Activated T-cell treated with anti-CD3 and anti-CD28 coated beads for 48 hours (primary cell): ENCODE data around the gene MRPS14.
"Not testable (repeated sequence)": the region's sequence is repeated elsewhere in the genome, so short reads cannot be mapped to it uniquely, and the experiment has no call there.

Source experiments
- DNase-seq: peaks from one replicate; pipeline ENCODE4 v3.0.0-alpha.2; 2020; ENCODE audit warnings: low read depth

The MRPS14 gene

GRCh38 chr1:175023043-175023921 lies at the start of gene MRPS14:
TSS of gene MRPS14 (minus strand) at chr1:175023425. CDS start at chr1:175023408, 17 bp downstream.
- peak; percentile 98 for DNase-seq

GRCh38 chr1:175072099-175072951 lies 49.1 kb upstream of the MRPS14 start:
- no peak for DNase-seq

- DNase-seq: no peak
These were observed 48.2 kb upstream of the MRPS14 start for GRCh38 chr1:175071276-175071943.

GRCh38 chr1:175070818-175071217 lies 47.6 kb upstream of the MRPS14 start:
- no peak for DNase-seq

- DNase-seq: no peak
These were observed 44.3 kb upstream of the MRPS14 start, which contains the start of gene TNN for GRCh38 chr1:175067362-175068106. TSS of gene TNN (plus strand) at chr1:175067833. CDS start at chr1:175077419, 9,586 bp downstream.

- DNase-seq: no peak
These were observed 39.6 kb upstream of the MRPS14 start for GRCh38 chr1:175062858-175063257.

- DNase-seq: no peak
These were observed 39.1 kb upstream of the MRPS14 start for GRCh38 chr1:175062339-175062738.

- no peak for DNase-seq
These were observed 31.5 kb upstream of the MRPS14 start for GRCh38 chr1:175054736-175055135.

GRCh38 chr1:175050992-175051391 lies 27.8 kb upstream of the MRPS14 start:
- DNase-seq: no peak

GRCh38 chr1:175045519-175045918 lies 22.3 kb upstream of the MRPS14 start:
- no peak for DNase-seq

GRCh38 chr1:175045097-175045496 lies 21.9 kb upstream of the MRPS14 start:
- no peak for DNase-seq

GRCh38 chr1:175044591-175044990 lies 21.4 kb upstream of the MRPS14 start:
- not testable (repeated sequence) for DNase-seq

- DNase-seq: no peak
These were observed 20.6 kb upstream of the MRPS14 start for GRCh38 chr1:175043824-175044223.

- no peak for DNase-seq
These were observed 19.4 kb upstream of the MRPS14 start for GRCh38 chr1:175042650-175043049.

- DNase-seq: no peak
These were observed 17.2 kb upstream of the MRPS14 start for GRCh38 chr1:175040324-175040879.

GRCh38 chr1:175037416-175037815 lies 14.2 kb upstream of the MRPS14 start:
- DNase-seq: no peak

GRCh38 chr1:175036476-175036875 lies 13.3 kb upstream of the MRPS14 start:
- no peak for DNase-seq

GRCh38 chr1:175035865-175036264 lies 12.6 kb upstream of the MRPS14 start:
- DNase-seq: no peak

- no peak for DNase-seq
These were observed 11.6 kb upstream of the MRPS14 start for GRCh38 chr1:175034775-175035174.

GRCh38 chr1:175033953-175034352 lies 10.7 kb upstream of the MRPS14 start:
- no peak for DNase-seq

GRCh38 chr1:175024773-175025172 lies 1.5 kb upstream of the MRPS14 start:
- DNase-seq: no peak
